ENCODE results near the gene TMEM221. TPM values are rescaled to one million over a fixed set of nuclear protein-coding genes. Genes with fewer than 3 reads are reported as not detected.

The TMEM221 gene
- total RNA-seq, 1 experiment from 2014 or later = 3.4 TPM

- Histone ChIP-seq H3K9me2 (ENCODE audit: insufficient read depth) (no peaks in the 10 kb centered on the region), H2AFZ (ENCODE audit: low read depth, low read length, poor library complexity, severe bottlenecking) (no peak overlapping the region), H3K79me2 (ENCODE audit: insufficient read depth, low read length) (no peaks in the 10 kb centered on the region), H3K9ac (ENCODE audit: low read length) (no peak overlapping the region), H3K27me3 (ENCODE audit: insufficient read depth, low read length) (no peaks in the 10 kb centered on the region), H3K27ac (ENCODE audit: low read depth, low read length) (no peak overlapping the region), H3K4me1 (ENCODE audit: control insufficient read depth in 1 of 2, insufficient read depth in 2 of 2, low read length in 2 of 2) (peaks cover 8 to 14% of the 10 kb centered on the region in 2 experiments; a peak in 2 of 4 replicates), H3K4me3 (replicated peaks in 1 of 2; ENCODE audit: low read depth in 1 of 2, low read length in 2 of 2) (no peak overlapping the region), H4K20me1 (ENCODE audit: insufficient read depth) (no peaks in the 10 kb centered on the region), H3K9me3 (ENCODE audit: control insufficient read depth in 1 of 2, insufficient read depth in 1 of 2, low read depth in 1 of 2, low read length in 2 of 2) (no peaks in the 10 kb centered on the region), H3K4me2 (ENCODE audit: low read length) (no peak overlapping the region), H3K36me3 (ENCODE audit: control insufficient read depth in 1 of 2, insufficient read depth in 2 of 2, low read length in 2 of 2) (no peaks in the 10 kb centered on the region)
- ATAC-seq (no peak), DNase-seq (ENCODE audit: low read depth, low spot score) (no peak)
- ChIA-PET RAD21 (ENCODE audit: low non-redundant PET in 1 of 2, low total read pairs in 2 of 2, uncharacterized antibody in 2 of 2, unreplicated experiment in 2 of 2) (no interaction called here), CTCF (no interaction called here), POLR2A (no interaction called here)
- TF ChIP-seq POLR2AphosphoS5 (IDR thresholded peaks at IDR 0.05; ENCODE audit: low read depth, low read length) (no peak), JUND (IDR thresholded peaks at IDR 0.05) (no peak)
- BruUV-seq (replicated peaks) = no TSS peak
- intact Hi-C loops (cut with micrococcal nuclease) = loop anchor here (10.0 kb wide), 1 partner anchor 227 kb away; the partner anchor contains the start of gene UNC13A
Measured at GRCh38 chr19:17457616-17458015, 9.1 kb upstream of the TMEM221 start.

GRCh38 chr19:17456127-17456526 is 7.7 kb upstream of the TMEM221 start:
- no peaks in the 10 kb centered on the region for H3K79me2 ChIP-seq (ENCODE audit: insufficient read depth, low read length)
- ChIA-PET RAD21 (ENCODE audit: low non-redundant PET in 1 of 2, low total read pairs in 2 of 2, uncharacterized antibody in 2 of 2, unreplicated experiment in 2 of 2) (no interaction called here), CTCF (interaction anchor here (0.6 kb wide), 1 partner anchor 150 kb away, joined by 4 read pairs; no protein-coding TSS in a partner anchor), POLR2A (no interaction called here)
- H3K27me3 ChIP-seq (ENCODE audit: insufficient read depth, low read length) = no peaks in the 10 kb centered on the region
- BruUV-seq (replicated peaks) = no TSS peak
- ATAC-seq (no peak), DNase-seq (ENCODE audit: low read depth, low spot score) (no peak)
- H3K4me2 ChIP-seq (ENCODE audit: low read length) = no peak overlapping the region
- intact Hi-C loops (cut with micrococcal nuclease) = loop anchor here (10.0 kb wide), 1 partner anchor 229 kb away; the partner anchor contains the start of gene UNC13A
- H3K4me1 ChIP-seq (ENCODE audit: control insufficient read depth in 1 of 2, insufficient read depth in 2 of 2, low read length in 2 of 2) = peaks cover 11 to 27% of the 10 kb centered on the region in 2 experiments
- H3K36me3 ChIP-seq (ENCODE audit: control insufficient read depth in 1 of 2, insufficient read depth in 2 of 2, low read length in 2 of 2) = no peaks in the 10 kb centered on the region
- no peaks in the 10 kb centered on the region for H4K20me1 ChIP-seq (ENCODE audit: insufficient read depth)
- no peak overlapping the region for H2AFZ ChIP-seq (ENCODE audit: low read depth, low read length, poor library complexity, severe bottlenecking)
- H3K4me3 ChIP-seq (replicated peaks in 1 of 2; ENCODE audit: low read depth in 1 of 2, low read length in 2 of 2) = no peak overlapping the region
- H3K9me2 ChIP-seq (ENCODE audit: insufficient read depth) = no peaks in the 10 kb centered on the region
- TF ChIP-seq TCF7L2 (IDR thresholded peaks at IDR 0.05; ENCODE audit: borderline replicate concordance, extremely low read depth, insufficient read depth, insufficient read length) (no peak), SIN3A (IDR thresholded peaks at IDR 0.05; ENCODE audit: low read depth) (no peak), ELF1 (IDR thresholded peaks at IDR 0.05; ENCODE audit: borderline replicate concordance, low read depth) (no peak), POLR2AphosphoS5 (IDR thresholded peaks at IDR 0.05; ENCODE audit: low read depth, low read length) (no peak), ATF3 (IDR thresholded peaks at IDR 0.05) (no peak), CEBPB (IDR thresholded peaks at IDR 0.05; ENCODE audit: low read depth) (no peak), SRF (IDR thresholded peaks at IDR 0.05; ENCODE audit: low read depth) (no peak), ZNF274 (IDR thresholded peaks at IDR 0.05; ENCODE audit: low read depth, low read length) (no peak)
- no peaks in the 10 kb centered on the region for H3K9me3 ChIP-seq (ENCODE audit: control insufficient read depth in 1 of 2, insufficient read depth in 1 of 2, low read depth in 1 of 2, low read length in 2 of 2)
- H3K27ac ChIP-seq (ENCODE audit: low read depth, low read length) = no peak overlapping the region
- no peak overlapping the region for H3K9ac ChIP-seq (ENCODE audit: low read length)
